ENCODE measurements around the gene SLCO4A1.

SLCO4A1 gene

DNA sequence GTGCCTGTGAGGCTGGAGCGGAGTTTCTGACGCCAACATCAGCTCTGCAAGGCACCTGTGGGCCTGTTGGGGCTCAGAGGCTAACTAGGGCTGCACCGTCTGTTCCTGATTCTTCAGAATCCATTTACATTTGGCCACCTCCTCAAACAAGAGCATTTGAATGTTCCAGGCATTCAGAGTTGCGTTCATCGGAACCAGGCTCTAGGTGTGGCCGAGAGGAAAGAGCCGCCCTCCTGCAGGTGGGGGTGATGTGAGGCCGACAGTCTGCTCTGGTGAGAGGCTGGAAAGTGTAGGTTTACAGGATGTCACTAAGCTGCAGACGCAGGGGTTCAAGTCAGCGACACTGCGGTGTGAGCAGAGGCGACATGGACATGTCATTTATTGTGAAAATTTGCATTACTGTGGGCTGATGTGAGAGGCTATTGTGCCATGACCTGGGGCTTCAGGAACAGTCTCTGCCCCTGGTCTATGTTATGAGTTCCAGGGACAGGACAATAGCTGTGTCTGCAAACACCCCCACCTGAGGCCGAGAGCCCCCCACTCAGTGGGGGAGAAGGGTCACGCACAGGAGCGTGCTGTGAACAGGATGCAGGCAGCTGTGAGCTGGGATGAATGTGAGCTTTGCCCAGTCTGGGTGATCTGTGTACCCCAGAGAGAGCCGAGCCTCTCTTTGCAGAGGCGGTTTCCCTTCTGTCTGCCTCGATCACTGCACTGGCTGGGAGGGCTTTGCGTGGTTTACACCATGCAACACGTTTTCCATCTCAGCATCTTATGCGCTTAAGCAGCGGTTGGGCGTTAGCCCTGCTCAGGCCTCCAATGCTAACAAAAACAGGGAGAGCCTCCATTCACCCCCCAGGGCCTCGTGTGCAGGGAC, 21.1 kb downstream of the SLCO4A1 start:
- DNase-seq (ENCODE audit: low read depth in 2 of 2, low spot score in 1 of 2): no peak

- no peak for DNase-seq (ENCODE audit: low read depth in 2 of 2, low spot score in 1 of 2)
Observed at GRCh38 chr20:62664019-62664971, 22.0 kb downstream of the SLCO4A1 start.

DNA sequence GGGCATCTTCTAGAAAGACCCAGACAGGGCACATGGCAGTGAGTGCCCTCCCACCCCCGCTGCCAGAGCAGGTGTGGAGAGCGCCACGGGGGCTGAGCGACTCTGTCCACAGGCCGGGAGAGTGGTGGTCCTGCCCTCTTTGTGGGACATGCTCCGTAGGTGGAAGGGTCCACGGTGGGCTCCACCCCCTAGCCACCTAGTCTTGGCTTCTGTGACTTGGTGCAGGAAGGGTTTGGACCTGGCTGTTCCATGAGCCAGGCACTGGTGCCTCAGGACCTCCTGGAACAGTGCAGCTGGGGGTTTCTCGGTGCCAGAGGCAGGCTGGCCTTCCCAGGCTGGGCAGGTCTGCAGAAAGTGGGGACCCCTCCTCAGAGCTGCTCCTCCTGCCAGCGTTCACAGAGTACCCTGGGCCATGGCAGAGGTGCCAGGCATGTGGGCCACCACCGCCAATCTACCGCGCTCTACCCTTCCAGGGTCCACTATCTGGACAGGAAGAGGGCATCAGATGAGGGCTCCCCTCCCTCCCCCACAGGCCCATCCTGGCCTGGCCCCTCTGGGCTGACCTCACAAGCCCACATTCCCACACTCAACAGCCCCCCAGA, 23.0 kb downstream of the SLCO4A1 start:
- no peak for DNase-seq (ENCODE audit: low read depth in 2 of 2, low spot score in 1 of 2)

DNA sequence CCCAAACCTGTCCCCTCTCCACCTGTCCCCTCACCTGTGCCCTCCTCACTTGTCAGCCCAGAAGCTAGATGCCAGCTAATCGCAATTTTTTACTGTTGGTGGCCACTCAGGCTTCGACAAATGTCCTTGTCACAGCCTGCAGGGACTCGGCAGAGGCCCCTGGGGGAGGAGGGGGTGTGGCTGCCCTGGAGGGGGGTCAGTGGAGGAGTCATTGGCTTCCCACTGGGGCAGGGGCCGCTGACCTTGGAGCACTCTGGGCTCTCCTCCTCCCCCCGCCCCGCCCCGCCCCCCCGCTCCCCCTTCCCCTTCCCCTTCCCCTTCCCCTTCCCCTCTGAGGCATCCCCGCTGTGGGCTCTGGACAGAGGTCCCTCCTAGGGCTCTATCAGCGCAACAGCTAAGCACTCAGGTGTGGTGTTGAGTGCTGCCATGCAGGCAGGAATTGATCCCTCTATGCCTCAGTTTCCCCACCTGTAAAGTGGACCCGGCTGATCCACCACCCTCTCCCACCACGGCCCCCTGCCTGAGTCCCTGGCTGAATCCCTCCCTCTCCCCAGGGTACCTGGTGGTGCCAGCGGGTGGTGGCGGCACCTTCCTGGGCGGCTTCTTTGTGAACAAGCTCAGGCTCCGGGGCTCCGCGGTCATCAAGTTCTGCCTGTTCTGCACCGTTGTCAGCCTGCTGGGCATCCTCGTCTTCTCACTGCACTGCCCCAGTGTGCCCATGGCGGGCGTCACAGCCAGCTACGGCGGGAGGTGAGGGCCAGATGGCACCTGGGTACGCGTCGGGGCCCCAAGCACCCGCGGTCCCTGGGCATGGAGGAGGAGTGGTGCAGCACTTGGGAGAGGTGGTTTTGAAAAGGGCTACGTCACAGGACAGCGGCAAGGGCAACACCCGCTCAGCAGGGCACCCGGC, 23.8 kb downstream of the SLCO4A1 start:
- DNase-seq (ENCODE audit: low read depth in 2 of 2, low spot score in 1 of 2): no peak

DNA sequence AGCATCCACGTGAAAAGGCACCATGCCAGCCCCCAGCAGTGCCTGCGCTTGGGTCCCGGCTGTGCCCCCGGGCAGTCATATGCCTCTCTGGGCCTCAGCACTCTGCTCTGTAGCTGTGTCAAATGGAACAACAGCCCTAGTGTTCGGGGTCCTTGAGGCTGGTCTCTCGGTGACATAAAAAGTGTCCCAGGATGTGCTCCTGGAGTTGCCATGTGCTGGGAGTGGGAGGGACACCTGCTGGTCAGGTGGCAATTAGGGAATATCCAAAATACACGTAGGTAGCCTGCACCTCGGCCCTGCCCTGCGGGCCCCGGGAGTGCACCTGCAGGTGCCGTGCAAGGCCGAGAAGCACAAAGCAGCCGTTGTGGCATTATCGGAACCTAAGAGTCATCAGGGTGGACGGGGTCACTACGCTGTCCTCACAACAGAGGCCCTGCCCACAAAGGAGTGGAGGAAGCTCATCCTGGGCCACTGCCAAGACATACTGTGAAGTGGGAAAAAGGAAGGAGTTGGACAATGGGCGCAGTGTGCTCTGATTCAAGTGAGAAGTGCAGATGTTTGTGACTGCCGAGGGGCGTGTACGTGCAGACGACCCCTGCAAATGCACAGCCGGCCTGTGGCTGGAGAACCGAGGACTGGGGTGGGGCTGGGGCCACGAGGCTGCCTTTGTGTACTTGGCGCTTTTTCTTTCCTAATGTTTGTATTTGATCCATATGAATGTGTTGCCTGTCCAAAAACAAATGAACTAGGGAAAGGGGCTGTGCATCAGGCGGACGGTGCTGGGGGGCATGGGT, 24.6 kb downstream of the SLCO4A1 start:
- DNase-seq (ENCODE audit: low read depth in 2 of 2, low spot score in 1 of 2): no peak

DNA sequence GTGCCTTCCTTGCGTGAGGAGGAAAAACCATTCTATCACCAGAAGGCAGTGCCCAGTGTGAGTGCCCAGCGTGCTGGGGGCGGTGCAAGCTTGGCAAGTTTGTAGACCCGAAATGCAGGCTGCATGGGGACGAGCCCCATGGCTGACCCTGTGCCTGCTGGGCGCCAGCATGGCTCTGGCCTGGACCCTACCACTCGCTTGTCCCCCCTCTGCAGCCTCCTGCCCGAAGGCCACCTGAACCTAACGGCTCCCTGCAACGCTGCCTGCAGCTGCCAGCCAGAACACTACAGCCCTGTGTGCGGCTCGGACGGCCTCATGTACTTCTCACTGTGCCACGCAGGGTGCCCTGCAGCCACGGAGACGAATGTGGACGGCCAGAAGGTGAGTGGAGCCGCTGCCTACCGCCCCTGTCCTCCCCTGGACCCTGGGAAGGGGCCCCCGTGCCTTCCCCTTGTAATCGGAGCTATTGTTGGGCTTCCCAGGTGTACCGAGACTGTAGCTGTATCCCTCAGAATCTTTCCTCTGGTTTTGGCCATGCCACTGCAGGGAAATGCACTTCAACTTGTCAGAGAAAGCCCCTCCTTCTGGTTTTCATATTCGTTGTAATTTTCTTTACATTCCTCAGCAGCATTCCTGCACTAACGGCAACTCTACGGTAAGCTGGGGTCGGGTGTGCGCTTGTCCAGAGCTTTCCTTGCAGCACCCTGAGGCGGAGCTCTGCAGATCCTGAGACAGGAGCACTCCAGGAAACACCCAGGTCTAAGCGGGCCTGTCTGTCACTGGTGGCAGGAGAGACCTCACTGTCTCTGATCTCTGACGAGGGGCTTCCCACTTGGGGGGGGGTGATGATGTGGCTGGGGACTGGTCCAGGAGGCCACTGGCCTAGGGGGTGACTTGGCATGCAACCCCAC, 25.5 kb downstream of the SLCO4A1 start:
- no peak for DNase-seq (ENCODE audit: low read depth in 2 of 2, low spot score in 1 of 2)

GRCh38 chr20:62668441-62669027, 26.2 kb downstream of the SLCO4A1 start:
- peak in 1 of 2 donors; percentile 7 for DNase-seq (ENCODE audit: low read depth in 2 of 2, low spot score in 1 of 2)

DNA sequence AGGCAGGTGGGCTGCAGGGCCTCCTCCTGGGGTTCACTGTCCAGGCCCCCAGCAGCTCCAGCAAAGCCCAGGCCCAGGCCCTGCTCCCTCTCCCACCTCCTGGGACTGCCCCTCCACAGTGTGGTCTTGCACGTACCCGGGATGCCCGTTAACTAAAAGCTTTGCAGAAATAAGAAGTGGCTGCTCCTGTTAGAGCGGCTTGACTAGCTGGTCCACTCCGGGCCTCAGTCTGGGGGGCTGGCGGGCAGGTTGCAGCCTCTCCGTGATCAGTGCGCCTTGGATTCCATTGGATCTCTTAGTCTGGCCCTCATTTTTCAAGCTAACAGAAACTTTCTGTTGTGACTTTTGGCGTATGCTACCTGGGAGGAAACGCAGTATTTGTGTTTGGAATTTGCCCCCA, 26.9 kb downstream of the SLCO4A1 start:
- DNase-seq (ENCODE audit: low read depth in 2 of 2, low spot score in 1 of 2): no peak

DNA sequence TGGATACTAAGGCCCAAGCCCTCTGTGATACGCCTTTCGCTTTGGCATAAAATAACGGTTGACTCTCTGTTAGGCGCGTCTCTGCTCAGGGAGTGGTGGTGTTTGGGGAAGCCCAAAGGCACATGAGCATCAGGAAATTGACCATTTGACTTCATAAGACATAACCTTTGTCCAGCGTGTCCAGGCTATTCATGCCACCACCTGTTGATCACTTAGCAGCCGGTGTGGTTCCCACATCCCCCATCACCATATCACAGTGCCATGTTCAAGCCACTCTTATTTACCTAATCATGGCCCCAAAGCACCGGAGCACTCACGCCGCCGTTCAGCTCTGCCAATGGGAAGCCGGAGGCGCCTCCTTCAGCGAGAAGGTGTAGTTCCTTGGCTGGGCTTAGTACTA, 27.9 kb downstream of the SLCO4A1 start:
- no peak for DNase-seq (ENCODE audit: low read depth in 2 of 2, low spot score in 1 of 2)

DNA sequence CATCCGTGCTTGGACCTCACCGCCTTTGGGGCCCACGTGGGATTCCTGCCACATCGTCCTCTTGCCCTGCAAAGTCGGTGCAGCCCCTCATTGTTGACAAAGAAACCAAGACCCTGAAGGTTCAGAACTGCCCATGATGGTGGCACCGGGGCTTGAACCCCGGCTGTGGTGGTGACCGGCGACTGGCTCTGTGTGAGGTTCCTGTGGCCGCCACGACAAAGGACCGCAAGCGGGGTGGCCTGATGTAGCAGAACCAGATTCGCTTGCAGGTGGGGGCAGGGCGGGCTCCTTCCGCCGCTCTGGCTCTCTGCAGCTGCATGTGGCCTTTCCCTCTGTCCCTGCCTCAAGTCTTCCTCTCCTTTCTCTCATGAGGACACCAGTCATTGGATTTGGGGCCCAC, 28.7 kb downstream of the SLCO4A1 start:
- DNase-seq (ENCODE audit: low read depth in 2 of 2, low spot score in 1 of 2): no peak

- DNase-seq (ENCODE audit: low read depth in 2 of 2, low spot score in 1 of 2): no peak
Observed at GRCh38 chr20:62671765-62672164, 29.5 kb downstream of the SLCO4A1 start.

DNA sequence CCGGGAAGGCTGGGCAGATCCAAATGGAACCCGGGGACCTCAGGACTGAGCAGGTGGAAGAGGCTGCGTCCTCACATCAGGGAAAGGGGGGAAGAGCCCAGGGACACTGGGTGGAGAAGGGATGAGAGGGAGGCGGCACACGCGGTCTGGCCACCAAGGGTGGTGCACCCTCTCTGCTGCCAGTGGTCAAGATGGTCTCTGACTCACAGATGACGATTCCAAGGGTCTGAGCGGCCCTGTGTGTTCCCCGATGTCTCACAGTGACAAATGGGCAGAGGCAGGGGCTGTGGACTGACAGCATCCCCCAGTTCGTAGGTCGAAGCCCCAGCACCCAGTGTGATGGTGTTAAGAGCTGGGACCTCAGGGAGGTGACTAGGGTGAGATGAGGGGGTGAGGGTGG, 32.1 kb downstream of the SLCO4A1 start:
- no peak for DNase-seq (ENCODE audit: low read depth in 2 of 2, low spot score in 1 of 2)

DNA sequence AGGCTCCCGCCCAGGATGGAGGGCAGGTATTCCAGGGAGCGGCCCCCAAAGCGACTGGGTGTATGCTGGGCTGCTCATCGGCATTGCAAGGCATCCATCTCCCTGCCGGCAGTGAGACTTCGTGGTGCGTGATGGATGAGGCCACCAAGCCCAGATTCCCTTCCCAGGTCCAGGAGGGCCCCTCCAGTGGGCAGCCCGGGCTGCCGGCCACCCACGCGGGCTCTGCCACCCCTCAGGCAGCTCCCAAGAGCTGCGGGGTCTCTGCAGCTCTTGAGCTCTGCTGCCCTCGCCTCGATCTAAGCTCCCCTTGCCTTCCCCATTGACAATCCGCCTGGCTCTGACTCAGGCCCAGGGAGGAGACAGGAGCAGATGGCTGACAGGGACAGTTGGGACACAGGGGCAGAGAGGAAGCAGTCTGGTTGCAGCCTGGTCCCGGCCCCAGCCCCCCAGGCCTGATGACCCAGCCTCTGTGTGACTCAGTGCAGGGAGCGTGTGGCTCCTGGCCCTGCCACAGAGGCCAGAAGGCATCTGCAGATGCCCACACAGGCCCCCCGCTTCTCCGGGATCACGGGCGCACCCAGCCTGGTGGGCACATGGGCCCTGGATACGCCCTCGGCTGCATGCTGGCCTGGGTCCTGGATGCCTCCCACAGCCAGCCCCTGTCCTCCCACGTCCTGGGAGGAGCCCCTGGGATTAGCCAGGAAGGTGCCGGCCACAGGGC, 33.0 kb downstream of the SLCO4A1 start:
- no peak for DNase-seq (ENCODE audit: low read depth in 2 of 2, low spot score in 1 of 2)

GRCh38 chr20:62675877-62676260, 33.6 kb downstream of the SLCO4A1 start:
- no peak for DNase-seq (ENCODE audit: low read depth in 2 of 2, low spot score in 1 of 2)

DNA sequence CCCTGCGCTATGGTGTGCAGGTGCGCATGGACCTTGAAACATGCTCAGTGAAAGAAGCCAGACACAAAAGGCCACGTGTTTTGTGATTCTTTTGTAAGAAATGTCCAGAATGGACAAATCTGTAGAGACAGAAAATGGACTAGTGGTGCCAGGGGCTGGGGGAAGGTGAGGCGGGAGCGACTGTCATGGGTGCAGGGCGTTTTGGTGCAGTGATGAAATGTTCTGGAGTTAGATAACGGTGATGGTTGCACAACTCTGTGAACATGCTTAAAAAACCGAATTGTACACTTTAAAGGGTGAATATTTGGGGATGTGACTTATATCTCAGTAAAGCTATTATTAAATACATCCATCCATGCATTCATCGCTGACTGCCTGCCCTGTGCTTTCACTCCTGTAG, 34.7 kb downstream of the SLCO4A1 start:
- no peak for DNase-seq (ENCODE audit: low read depth in 2 of 2, low spot score in 1 of 2)

DNA sequence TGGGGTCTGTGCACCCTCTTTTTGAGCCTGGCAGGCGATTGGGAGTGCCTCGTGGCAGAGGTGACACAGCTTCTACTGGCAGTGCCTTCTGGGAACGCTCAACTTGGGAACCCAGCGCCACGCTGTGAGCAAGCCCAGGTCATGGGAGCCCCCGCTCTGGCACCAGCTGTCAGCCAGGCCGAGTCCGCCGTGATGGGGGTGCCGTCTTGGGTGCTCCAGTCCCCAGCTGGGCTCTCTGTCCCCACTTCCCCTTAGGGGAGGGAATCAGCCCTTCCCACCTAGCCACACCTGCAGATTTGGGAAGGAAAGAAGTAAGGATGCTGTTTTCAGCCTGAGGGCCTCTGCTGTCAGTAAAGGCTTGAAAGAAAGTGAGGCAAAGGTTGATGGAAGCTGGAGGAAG, 35.4 kb downstream of the SLCO4A1 start:
- DNase-seq (ENCODE audit: low read depth in 2 of 2, low spot score in 1 of 2): no peak

GRCh38 chr20:62678553-62678952, 36.2 kb downstream of the SLCO4A1 start:
- DNase-seq (ENCODE audit: low read depth in 2 of 2, low spot score in 1 of 2): no peak
